Astrocyte (in vitro differentiated cells and primary cell): ENCODE measurements around the gene CEP41. TPM values are rescaled to one million over a fixed set of nuclear protein-coding genes. Genes with fewer than 3 reads are reported as not detected.

Source experiments
- DNase-seq: peaks from one replicate; pipeline ENCODE4 v3.0.0-alpha.2; 2010; ENCODE audit warnings: low read depth
- FAIRE-seq: peaks from 2 replicates; lab custom pipeline; 2011; peaks lifted over from hg19 to GRCh38; lab: Jason Lieb, UNC
- H2AFZ ChIP-seq: 2 replicates; pipeline ENCODE4 v1.6.0; 2012; ENCODE audit warnings: low read depth, low read length, inconsistent platforms
- H3K27ac ChIP-seq: 2 replicates; pipeline ENCODE4 v1.5.1; 2011; ENCODE audit warnings: low read depth, low read length, inconsistent platforms
- H3K27me3 ChIP-seq: 2 replicates; pipeline ENCODE4 v1.6.0; 2011; ENCODE audit warnings: low read length, inconsistent platforms; ENCODE audit not compliant: insufficient read depth
- H3K36me3 ChIP-seq: 2 replicates; pipeline ENCODE4 v1.5.1; 2011; ENCODE audit warnings: low read length, inconsistent platforms; ENCODE audit not compliant: insufficient read depth
- H3K4me1 ChIP-seq: 2 replicates; pipeline ENCODE4 v1.5.1; 2011; ENCODE audit warnings: low read length, inconsistent platforms; ENCODE audit not compliant: insufficient read depth
- H3K4me2 ChIP-seq: 2 replicates; pipeline ENCODE4 v1.6.0; 2012; ENCODE audit warnings: low read length, inconsistent platforms
- H3K4me3 ChIP-seq: 2 replicates; pipeline ENCODE4 v1.5.1; 2011; ENCODE audit warnings: low read depth, mild to moderate bottlenecking, low read length, inconsistent platforms; ENCODE audit not compliant: insufficient read depth
- H3K79me2 ChIP-seq: 2 replicates; pipeline ENCODE4 v1.6.0; 2012; ENCODE audit warnings: mild to moderate bottlenecking, low read length, inconsistent platforms; ENCODE audit not compliant: insufficient read depth
- H3K9ac ChIP-seq: 2 replicates; pipeline ENCODE4 v1.6.0; 2012; ENCODE audit warnings: mild to moderate bottlenecking, low read length, inconsistent platforms
- H3K9me3 ChIP-seq: 2 replicates; pipeline ENCODE4 v1.5.1; 2012; ENCODE audit warnings: low read depth, mild to moderate bottlenecking, low read length, inconsistent platforms; ENCODE audit not compliant: insufficient read depth
- H4K20me1 ChIP-seq: 2 replicates; pipeline ENCODE4 v1.6.0; 2012; ENCODE audit warnings: low read length, inconsistent platforms; ENCODE audit not compliant: insufficient read depth
- H3K27ac Mint-ChIP-seq: one replicate; pipeline ENCODE4 v1.8.0; 2021; ENCODE audit warnings: mild to moderate bottlenecking, mixed read lengths; ENCODE audit not compliant: unreplicated experiment
- H3K27me3 Mint-ChIP-seq: one replicate; pipeline ENCODE4 v1.8.0; 2021; ENCODE audit warnings: low read depth, mixed read lengths; ENCODE audit not compliant: unreplicated experiment
- H3K36me3 Mint-ChIP-seq: one replicate; pipeline ENCODE4 v1.8.0; 2021; ENCODE audit warnings: low read depth, mixed read lengths; ENCODE audit not compliant: unreplicated experiment
- H3K4me1 Mint-ChIP-seq: one replicate; pipeline ENCODE4 v1.8.0; 2021; ENCODE audit warnings: low read depth, mixed read lengths; ENCODE audit not compliant: unreplicated experiment
- H3K4me3 Mint-ChIP-seq: one replicate; pipeline ENCODE4 v1.8.0; 2021; ENCODE audit warnings: mild to moderate bottlenecking, moderate library complexity, mixed read lengths; ENCODE audit not compliant: unreplicated experiment
- H3K9me3 Mint-ChIP-seq: one replicate; pipeline ENCODE4 v1.8.0; 2021; ENCODE audit warnings: mild to moderate bottlenecking, mixed read lengths; ENCODE audit not compliant: unreplicated experiment
- EZH2 ChIP-seq: IDR thresholded peaks from 2 replicates; pipeline ENCODE4 v1.6.1; 2012; ENCODE audit warnings: mild to moderate bottlenecking, low read length, inconsistent platforms; ENCODE audit not compliant: insufficient read depth
- total RNA-seq: library from RNA; stranded (reverse); gene quantifications from 2 replicates; pipeline ENCODE4 v1.2.1, GENCODE V29; 2021
- TF ChIP-seq, protein P1 (sequence below): IDR thresholded peaks from 2 replicates; pipeline ENCODE4 v1.5.1; 2011; ENCODE audit warnings: low read depth, mild to moderate bottlenecking, inconsistent platforms, low read length, moderate library complexity; ENCODE audit not compliant: insufficient read depth

CEP41 gene
- total RNA-seq, 1 donor from 2014 or later = 16.4 TPM

DNA sequence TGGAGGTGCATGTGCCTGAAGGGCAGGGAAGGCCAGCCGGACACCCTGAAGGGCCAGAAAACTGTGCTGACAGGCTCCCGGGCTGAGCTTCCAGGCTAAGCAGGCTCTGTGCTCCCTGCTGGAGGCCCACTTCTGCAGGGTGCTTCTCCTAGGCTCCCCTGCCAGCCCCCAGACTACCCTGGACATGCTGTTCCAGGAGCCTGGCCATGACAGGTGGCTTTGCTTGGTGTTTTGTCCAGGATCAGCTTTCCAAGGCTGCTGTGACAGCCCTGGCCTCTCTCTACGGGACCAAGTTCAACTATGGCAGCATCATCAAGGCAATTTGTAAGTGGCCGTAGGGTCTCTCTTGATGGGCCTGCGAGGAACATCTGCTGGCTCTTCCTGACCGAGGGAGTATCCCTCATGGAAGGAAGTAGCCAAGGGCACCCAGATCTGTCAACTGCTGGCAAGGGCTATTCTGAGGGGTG lies 55.2 kb downstream of the CEP41 start:
- Histone ChIP-seq H3K4me2 (no peak overlapping the region), H3K27me3 (no peaks in the 10 kb centered on the region), H3K4me3 (no peak overlapping the region), H3K79me2 (no peaks in the 10 kb centered on the region), H4K20me1 (no peaks in the 10 kb centered on the region), H3K36me3 (no peaks in the 10 kb centered on the region), H3K9me3 (no peaks in the 10 kb centered on the region), H3K9ac (no peak overlapping the region), H3K4me1 (peaks cover 14% of the 10 kb centered on the region), H3K27ac (no peak overlapping the region), H2AFZ (no peak overlapping the region)
- Mint-ChIP-seq H3K9me3 (peaks cover under 1% of the 10 kb centered on the region), H3K27ac (peak overlapping the region; percentile 58), H3K4me3 (no peak overlapping the region), H3K36me3 (no peaks in the 10 kb centered on the region), H3K27me3 (peaks cover 3% of the 10 kb centered on the region), H3K4me1 (peaks cover 10% of the 10 kb centered on the region)
- TF ChIP-seq EZH2 = no peak
- FAIRE-seq (no peak), DNase-seq (no peak)

DNA sequence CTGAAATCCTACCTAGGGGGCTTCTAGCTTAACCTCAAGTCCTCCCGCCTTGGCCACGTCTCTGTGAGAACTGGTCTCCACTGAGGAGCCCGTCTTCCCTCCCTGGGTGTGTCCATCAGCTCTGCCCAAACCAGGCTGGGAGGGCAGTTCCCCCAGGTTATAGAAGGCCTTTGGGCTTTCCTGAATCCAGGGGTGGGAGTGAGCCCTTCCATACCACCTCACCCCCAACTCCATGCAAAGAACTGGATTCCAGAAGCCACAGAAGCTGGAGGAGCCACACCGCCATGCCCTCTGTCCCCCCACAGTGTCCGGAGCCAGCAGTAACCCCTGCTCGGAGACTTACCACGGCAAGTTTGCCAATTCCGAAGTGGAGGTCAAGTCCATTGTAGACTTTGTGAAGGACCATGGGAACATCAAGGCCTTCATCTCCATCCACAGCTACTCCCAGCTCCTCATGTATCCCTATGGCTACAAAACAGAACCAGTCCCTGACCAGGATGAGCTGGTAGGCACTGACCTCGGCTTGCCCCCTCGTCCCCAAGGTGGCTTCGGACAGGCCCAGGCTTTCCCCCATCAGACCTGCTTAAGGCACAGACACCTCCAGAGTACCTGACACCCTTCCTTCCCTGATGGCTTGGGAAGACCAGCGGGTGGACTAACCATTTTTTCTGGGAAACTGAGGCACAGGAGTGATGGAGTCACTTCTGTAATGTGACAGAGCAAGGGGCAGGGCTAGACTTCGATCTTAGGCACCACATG lies 55.8 kb downstream of the CEP41 start:
- no peak overlapping the region for H3K27ac Mint-ChIP-seq
- peaks cover 10% of the 10 kb centered on the region for H3K4me1 Mint-ChIP-seq
- no peak for TF ChIP-seq EZH2
- TF ChIP-seq, protein P1, sequence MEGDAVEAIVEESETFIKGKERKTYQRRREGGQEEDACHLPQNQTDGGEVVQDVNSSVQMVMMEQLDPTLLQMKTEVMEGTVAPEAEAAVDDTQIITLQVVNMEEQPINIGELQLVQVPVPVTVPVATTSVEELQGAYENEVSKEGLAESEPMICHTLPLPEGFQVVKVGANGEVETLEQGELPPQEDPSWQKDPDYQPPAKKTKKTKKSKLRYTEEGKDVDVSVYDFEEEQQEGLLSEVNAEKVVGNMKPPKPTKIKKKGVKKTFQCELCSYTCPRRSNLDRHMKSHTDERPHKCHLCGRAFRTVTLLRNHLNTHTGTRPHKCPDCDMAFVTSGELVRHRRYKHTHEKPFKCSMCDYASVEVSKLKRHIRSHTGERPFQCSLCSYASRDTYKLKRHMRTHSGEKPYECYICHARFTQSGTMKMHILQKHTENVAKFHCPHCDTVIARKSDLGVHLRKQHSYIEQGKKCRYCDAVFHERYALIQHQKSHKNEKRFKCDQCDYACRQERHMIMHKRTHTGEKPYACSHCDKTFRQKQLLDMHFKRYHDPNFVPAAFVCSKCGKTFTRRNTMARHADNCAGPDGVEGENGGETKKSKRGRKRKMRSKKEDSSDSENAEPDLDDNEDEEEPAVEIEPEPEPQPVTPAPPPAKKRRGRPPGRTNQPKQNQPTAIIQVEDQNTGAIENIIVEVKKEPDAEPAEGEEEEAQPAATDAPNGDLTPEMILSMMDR = no peak
- no peak overlapping the region for H3K4me3 Mint-ChIP-seq
- H3K9ac ChIP-seq = no peak overlapping the region
- FAIRE-seq = no peak
- no peak overlapping the region for H3K4me3 ChIP-seq
- no peaks in the 10 kb centered on the region for H4K20me1 ChIP-seq
- DNase-seq = no peak
- H2AFZ ChIP-seq = no peak overlapping the region
- H3K4me2 ChIP-seq = no peak overlapping the region
- H3K36me3 ChIP-seq = no peaks in the 10 kb centered on the region
- H3K4me1 ChIP-seq = peaks cover 17% of the 10 kb centered on the region
- no peaks in the 10 kb centered on the region for H3K9me3 ChIP-seq
- H3K27ac ChIP-seq = no peak overlapping the region
- H3K27me3 Mint-ChIP-seq = peaks cover 3% of the 10 kb centered on the region
- H3K79me2 ChIP-seq = no peaks in the 10 kb centered on the region
- peaks cover 3% of the 10 kb centered on the region for H3K9me3 Mint-ChIP-seq
- no peaks in the 10 kb centered on the region for H3K36me3 Mint-ChIP-seq
- no peaks in the 10 kb centered on the region for H3K27me3 ChIP-seq

DNA sequence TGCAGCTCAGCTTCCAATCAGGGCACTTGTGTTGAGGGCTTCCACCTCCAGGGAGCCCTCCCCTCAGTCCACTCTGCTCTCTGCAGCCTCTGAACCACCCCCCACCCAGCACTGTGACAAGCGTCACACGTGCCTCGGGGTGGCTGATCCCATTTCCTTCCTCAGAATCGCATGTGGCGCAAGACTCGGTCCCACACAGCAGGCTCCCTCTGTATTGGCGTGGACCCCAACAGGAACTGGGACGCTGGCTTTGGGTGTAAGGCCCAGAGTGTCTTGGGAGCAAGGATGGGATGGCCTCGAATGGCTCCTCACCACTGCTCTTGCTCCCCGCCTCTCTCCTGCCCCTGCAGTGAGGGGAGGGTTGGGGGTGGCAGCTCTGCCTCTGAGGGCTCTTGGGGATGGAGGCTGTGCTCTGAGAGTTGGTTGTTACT lies 56.4 kb downstream of the CEP41 start:
- peaks cover 3% of the 10 kb centered on the region for H3K9me3 Mint-ChIP-seq
- TF ChIP-seq, protein P1 = no peak
- TF ChIP-seq EZH2 = no peak
- H3K4me1 ChIP-seq = peaks cover 17% of the 10 kb centered on the region
- H3K4me1 Mint-ChIP-seq = peaks cover 10% of the 10 kb centered on the region
- H3K27me3 Mint-ChIP-seq = peaks cover 3% of the 10 kb centered on the region
- H3K9me3 ChIP-seq = no peaks in the 10 kb centered on the region
- no peak overlapping the region for H3K4me3 ChIP-seq
- FAIRE-seq (no peak), DNase-seq (no peak)
- H3K9ac ChIP-seq = no peak overlapping the region
- no peak overlapping the region for H2AFZ ChIP-seq
- H3K79me2 ChIP-seq = no peaks in the 10 kb centered on the region
- H3K27ac Mint-ChIP-seq = no peak overlapping the region
- H3K36me3 ChIP-seq = no peaks in the 10 kb centered on the region
- no peak overlapping the region for H3K4me3 Mint-ChIP-seq
- no peak overlapping the region for H3K27ac ChIP-seq
- no peak overlapping the region for H3K4me2 ChIP-seq
- H3K36me3 Mint-ChIP-seq = no peaks in the 10 kb centered on the region
- no peaks in the 10 kb centered on the region for H3K27me3 ChIP-seq
- H4K20me1 ChIP-seq = no peaks in the 10 kb centered on the region
